G401 (cell line): ENCODE measurements around the gene LNX1. TPM values are rescaled to one million over a fixed set of nuclear protein-coding genes. Genes with fewer than 3 reads are reported as not detected.
"Not testable (repeated sequence)": the region's sequence is repeated elsewhere in the genome, so short reads cannot be mapped to it uniquely, and the experiment has no call there.

Experiments used
- DNase-seq: peaks from one replicate; pipeline ENCODE4 v3.0.0-alpha.2; 2015; ENCODE audit warnings: low spot score
- in situ Hi-C: cut with HindIII; loops from 2 replicates; pipeline ENCODE4 v1.10.0; 2016; ENCODE audit warnings: low sequenced_read_pairs, mixed read lengths
- total RNA-seq: library from RNA; depleted of rRNA; stranded (reverse); fragments of >200 nt; shearing (Covaris generic); gene quantifications from 2 replicates; pipeline ENCODE4 v1.2.3, GENCODE V29; 2014

The LNX1 gene
- total RNA-seq, 1 experiment from 2014 or later: not detected

GRCh38 chr4:53481586-53481985 is 109.7 kb downstream of the LNX1 start:
- no peak for DNase-seq
- in situ Hi-C loops: no loop called here

GRCh38 chr4:53480909-53481308 is 110.4 kb downstream of the LNX1 start:
- in situ Hi-C loops: no loop called here
- no peak for DNase-seq

GRCh38 chr4:53479736-53480525 is 111.4 kb downstream of the LNX1 start:
- in situ Hi-C loops: no loop called here

GRCh38 chr4:53478671-53479456 is 112.4 kb downstream of the LNX1 start:
- in situ Hi-C loops: no loop called here
- no peak for DNase-seq

More at GRCh38 chr4:53479736-53480525, 111.4 kb downstream of the LNX1 start:
- DNase-seq: no peak

GRCh38 chr4:53477636-53478035 is 113.7 kb downstream of the LNX1 start:
- in situ Hi-C loops: no loop called here
- no peak for DNase-seq

- no peak for DNase-seq
- in situ Hi-C loops: no loop called here
Observed at GRCh38 chr4:53477038-53477565, 114.2 kb downstream of the LNX1 start.

- in situ Hi-C loops: no loop called here
Observed at GRCh38 chr4:53476232-53477037, 114.9 kb downstream of the LNX1 start.

GRCh38 chr4:53466576-53466975 is 124.7 kb downstream of the LNX1 start:
- DNase-seq, in situ Hi-C loops: not testable (repeated sequence)

More at GRCh38 chr4:53476232-53477037, 114.9 kb downstream of the LNX1 start:
- no peak for DNase-seq

GRCh38 chr4:53465891-53466290 is 125.4 kb downstream of the LNX1 start:
- in situ Hi-C loops: no loop called here
- no peak for DNase-seq

GRCh38 chr4:53465281-53465680 is 126.0 kb downstream of the LNX1 start:
- in situ Hi-C loops: no loop called here
- DNase-seq: no peak

- in situ Hi-C loops: no loop called here
- DNase-seq: no peak
Observed at GRCh38 chr4:53463340-53463739, 127.9 kb downstream of the LNX1 start.

GRCh38 chr4:53461244-53461643 is 130.0 kb downstream of the LNX1 start:
- no peak for DNase-seq
- in situ Hi-C loops: no loop called here

- in situ Hi-C loops: no loop called here
- no peak for DNase-seq
Observed at GRCh38 chr4:53459548-53459947, 131.7 kb downstream of the LNX1 start.

- in situ Hi-C loops: no loop called here
- no peak for DNase-seq
Observed at GRCh38 chr4:53456178-53456577, 135.1 kb downstream of the LNX1 start.

- DNase-seq: no peak
- in situ Hi-C loops: no loop called here
Observed at GRCh38 chr4:53455766-53456165, 135.5 kb downstream of the LNX1 start.

GRCh38 chr4:53453385-53453784 is 137.9 kb downstream of the LNX1 start:
- in situ Hi-C loops: no loop called here
- no peak for DNase-seq

GRCh38 chr4:53450773-53451172 is 140.5 kb downstream of the LNX1 start:
- in situ Hi-C loops: no loop called here
- no peak for DNase-seq

GRCh38 chr4:53444954-53445353 is 146.3 kb downstream of the LNX1 start:
- DNase-seq: no peak
- in situ Hi-C loops: no loop called here

GRCh38 chr4:53441564-53441963 is 149.7 kb downstream of the LNX1 start:
- in situ Hi-C loops: no loop called here
- no peak for DNase-seq
